Measurements from ENCODE around the gene YY1. TPM values are rescaled to one million over a fixed set of nuclear protein-coding genes. Genes with fewer than 3 reads are reported as not detected.

The YY1 gene
- total and polyA plus RNA-seq, 8 donors = 23.0 to 68.1 (median 41.9) TPM

DNA sequence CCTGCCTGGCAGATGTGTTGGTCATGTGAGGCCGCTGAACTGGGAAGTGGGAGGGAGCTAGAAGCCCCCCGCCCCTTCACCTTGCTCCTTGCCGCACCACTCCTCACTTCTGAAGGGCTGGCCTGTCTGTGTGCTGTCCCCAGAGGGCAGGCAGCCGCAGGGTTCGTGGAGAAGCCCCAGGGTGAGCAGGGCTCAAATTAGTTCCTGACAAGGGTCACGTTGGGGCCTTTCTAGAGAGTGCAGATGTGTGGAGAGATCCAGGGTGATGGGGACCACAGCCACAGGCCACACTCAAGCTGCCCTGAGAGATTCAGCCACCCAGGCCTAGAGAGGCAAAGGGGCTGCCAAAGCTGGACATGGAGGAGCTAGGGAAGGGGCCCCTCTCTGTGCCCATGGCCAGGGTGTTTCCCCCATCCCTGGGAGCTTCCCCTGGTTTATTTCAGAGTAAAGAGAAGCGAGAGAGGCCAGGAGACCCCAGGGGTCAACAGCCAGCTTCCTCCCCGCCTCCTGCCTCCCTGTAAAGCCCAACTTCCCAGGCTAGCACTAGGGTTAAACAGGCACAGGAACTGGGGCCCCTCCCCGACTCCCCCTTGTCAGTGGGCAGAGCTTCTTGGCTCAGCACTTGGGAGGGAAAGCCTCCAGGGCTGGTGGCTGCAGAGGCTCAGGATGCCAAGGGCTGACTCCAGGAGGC lies 51.1 kb downstream of the YY1 start:
- no peak for TF ChIP-seq EP300 (IDR thresholded peaks at IDR 0.05)
- TF ChIP-seq POLR2A (IDR thresholded peaks at IDR 0.05) = no peak
- TF ChIP-seq, protein P1, sequence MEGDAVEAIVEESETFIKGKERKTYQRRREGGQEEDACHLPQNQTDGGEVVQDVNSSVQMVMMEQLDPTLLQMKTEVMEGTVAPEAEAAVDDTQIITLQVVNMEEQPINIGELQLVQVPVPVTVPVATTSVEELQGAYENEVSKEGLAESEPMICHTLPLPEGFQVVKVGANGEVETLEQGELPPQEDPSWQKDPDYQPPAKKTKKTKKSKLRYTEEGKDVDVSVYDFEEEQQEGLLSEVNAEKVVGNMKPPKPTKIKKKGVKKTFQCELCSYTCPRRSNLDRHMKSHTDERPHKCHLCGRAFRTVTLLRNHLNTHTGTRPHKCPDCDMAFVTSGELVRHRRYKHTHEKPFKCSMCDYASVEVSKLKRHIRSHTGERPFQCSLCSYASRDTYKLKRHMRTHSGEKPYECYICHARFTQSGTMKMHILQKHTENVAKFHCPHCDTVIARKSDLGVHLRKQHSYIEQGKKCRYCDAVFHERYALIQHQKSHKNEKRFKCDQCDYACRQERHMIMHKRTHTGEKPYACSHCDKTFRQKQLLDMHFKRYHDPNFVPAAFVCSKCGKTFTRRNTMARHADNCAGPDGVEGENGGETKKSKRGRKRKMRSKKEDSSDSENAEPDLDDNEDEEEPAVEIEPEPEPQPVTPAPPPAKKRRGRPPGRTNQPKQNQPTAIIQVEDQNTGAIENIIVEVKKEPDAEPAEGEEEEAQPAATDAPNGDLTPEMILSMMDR (IDR thresholded peaks at IDR 0.05) = no peak
- TF ChIP-seq POLR2AphosphoS5 (IDR thresholded peaks at IDR 0.05) = no peak
- WGBS, 5 donors = 74 to 84% (median 80%) methylated on average over 9 of the region's 9 CpGs
- H3K4me1 ChIP-seq = peaks cover 6 to 30% (median 14%) of the 10 kb centered on the region in 4 donors
- no peak for DNase-seq
- H3K27me3 ChIP-seq = no peaks in the 10 kb centered on the region
- no peak overlapping the region for H3K4me3 ChIP-seq
- intact Hi-C loops (cut with DNase I; ENCODE audit: low total_unique reads) = loop anchor here (10.0 kb wide), 1 partner anchor 85 kb away; the partner anchor contains the start of gene WDR25
- H3K36me3 ChIP-seq = peaks cover 17 to 34% (median 28%) of the 10 kb centered on the region in 4 donors
- H3K9me3 ChIP-seq = no peaks in the 10 kb centered on the region
- H3K27ac ChIP-seq = no peak overlapping the region

DNA sequence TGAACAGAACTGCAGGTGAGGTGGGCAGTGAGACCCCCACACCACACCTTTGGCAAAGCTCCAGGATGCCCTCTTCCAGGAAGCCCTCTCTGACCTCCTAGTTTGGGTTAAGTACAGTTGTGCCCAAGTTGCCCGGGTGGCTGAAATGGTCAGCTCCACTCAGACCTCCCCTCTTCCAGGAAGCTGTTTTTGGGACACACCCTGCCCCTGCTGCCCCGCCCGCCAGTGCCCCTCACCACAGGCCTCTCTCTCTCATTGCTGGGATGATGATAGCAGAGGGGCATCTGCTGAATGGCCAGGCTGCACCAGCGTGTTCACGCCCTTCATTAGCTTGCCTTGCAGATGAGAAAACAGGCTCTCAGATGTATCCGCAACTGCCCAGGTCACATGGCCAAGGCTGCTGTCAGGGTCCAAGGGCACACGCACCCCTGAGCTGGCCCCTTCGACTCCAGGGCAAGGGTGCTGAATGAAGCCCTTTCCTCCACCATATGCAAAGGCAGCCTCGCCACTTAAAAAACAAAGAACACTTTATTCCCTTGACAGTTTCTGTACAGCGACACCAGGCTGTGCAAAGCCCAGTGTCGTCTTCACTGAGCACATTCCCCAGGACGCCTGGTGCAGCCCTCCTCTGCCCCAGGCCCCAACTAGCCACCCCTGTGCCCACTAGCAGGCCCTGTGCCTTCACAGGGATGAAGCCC lies 51.8 kb downstream of the YY1 start:
- no peaks in the 10 kb centered on the region for H3K9me3 ChIP-seq
- no peak for TF ChIP-seq EP300 (IDR thresholded peaks at IDR 0.05)
- TF ChIP-seq POLR2A (IDR thresholded peaks at IDR 0.05) = no peak
- no peak for TF ChIP-seq POLR2AphosphoS5 (IDR thresholded peaks at IDR 0.05)
- TF ChIP-seq, protein P1 (IDR thresholded peaks at IDR 0.05) = no peak
- 81 to 88% (median 86%) methylated on average over 6 to 12 of the region's 12 CpGs for WGBS, 5 donors
- peaks cover 17 to 34% (median 28%) of the 10 kb centered on the region in 4 donors for H3K36me3 ChIP-seq
- peaks cover 2 to 28% (median 12%) of the 10 kb centered on the region in 4 donors for H3K4me1 ChIP-seq
- no peaks in the 10 kb centered on the region for H3K27me3 ChIP-seq
- H3K27ac ChIP-seq = no peak overlapping the region
- H3K4me3 ChIP-seq = no peak overlapping the region
- intact Hi-C loops (cut with DNase I; ENCODE audit: low total_unique reads) = no loop called here
- no peak for DNase-seq

DNA sequence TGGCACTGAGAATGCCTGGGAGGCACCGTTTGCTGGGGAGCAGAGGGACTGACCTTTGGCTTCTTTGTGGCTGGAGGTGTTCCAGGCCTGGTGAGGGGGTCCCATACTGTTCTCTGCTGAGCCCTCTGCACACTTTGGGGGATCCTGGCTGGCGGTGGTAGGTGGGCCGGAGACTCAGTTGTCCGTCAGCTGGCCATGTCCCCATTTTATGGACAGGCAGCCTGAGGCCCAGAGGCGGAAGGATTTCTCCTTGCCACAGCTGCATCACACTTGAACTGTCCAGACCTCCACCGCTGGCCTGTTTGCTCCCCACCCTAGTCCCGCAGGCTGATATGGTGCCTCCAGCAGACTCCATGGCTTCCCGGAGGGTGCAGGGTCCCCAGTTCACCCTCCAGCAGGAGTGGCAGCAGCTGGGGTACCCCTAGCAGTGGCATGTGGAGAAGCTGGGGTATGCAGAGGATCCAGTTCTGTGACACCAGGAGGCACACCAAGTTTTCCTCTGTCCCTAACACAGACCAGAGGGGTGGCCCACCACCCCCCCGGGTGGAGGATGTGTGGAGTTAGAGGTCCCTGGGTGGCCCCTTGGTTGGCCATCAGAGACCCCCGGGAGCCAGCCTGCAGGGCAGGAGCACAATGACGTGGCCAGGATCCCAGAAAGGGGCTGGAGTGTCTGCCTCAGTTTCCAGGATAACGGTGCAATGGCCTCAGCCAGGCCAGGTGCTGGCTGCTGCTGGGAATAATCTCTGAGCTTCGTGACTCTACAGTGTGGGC lies 52.5 kb downstream of the YY1 start:
- H3K4me3 ChIP-seq = no peak overlapping the region
- H3K9me3 ChIP-seq = no peaks in the 10 kb centered on the region
- DNase-seq = no peak
- H3K4me1 ChIP-seq = peaks cover 0 to 28% (median 14%) of the 10 kb centered on the region in 4 donors
- H3K27me3 ChIP-seq = no peaks in the 10 kb centered on the region
- no peak overlapping the region for H3K27ac ChIP-seq
- TF ChIP-seq, protein P1 (IDR thresholded peaks at IDR 0.05) = no peak
- TF ChIP-seq EP300 (IDR thresholded peaks at IDR 0.05) (no peak), POLR2AphosphoS5 (IDR thresholded peaks at IDR 0.05) (no peak), POLR2A (IDR thresholded peaks at IDR 0.05) (no peak)
- intact Hi-C loops (cut with DNase I; ENCODE audit: low total_unique reads) = no loop called here
- peaks cover 17 to 34% (median 28%) of the 10 kb centered on the region in 4 donors for H3K36me3 ChIP-seq
- 79 to 92% (median 92%) methylated on average over 6 to 13 of the region's 13 CpGs for WGBS, 5 donors

DNA sequence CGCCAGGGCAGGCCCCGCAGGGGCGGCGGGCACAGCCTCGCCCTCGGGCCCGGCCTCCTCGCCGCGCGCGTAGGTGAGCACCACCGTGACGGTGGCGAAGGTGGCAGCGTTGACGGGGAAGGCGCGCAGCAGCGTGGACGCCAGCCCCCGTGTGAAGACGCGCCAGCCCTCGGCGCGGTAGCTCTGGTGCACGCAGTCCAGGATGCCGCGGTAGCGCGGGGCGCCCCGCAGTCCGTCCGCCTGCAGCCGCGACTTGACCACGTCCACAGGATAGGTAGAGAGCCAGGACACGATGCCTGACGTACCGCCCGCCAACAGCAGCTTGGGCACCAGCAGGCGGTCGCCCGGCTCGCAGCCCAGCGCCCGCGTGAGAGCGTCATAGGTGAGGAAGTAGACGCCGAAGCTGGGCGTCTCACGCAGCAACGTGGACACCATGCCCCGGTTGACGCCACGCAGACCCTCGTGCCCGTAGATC lies 53.4 kb downstream of the YY1 start:
- H3K4me1 ChIP-seq = peaks cover 8 to 34% (median 21%) of the 10 kb centered on the region in 4 donors
- WGBS, 5 donors = 95 to 98% (median 96%) methylated on average over 33 to 61 of the region's 61 CpGs
- TF ChIP-seq POLR2AphosphoS5 (IDR thresholded peaks at IDR 0.05) (no peak), EP300 (IDR thresholded peaks at IDR 0.05) (no peak), POLR2A (IDR thresholded peaks at IDR 0.05) (no peak)
- TF ChIP-seq, protein P1 (IDR thresholded peaks at IDR 0.05) = no peak
- H3K9me3 ChIP-seq = no peaks in the 10 kb centered on the region
- no peak overlapping the region for H3K4me3 ChIP-seq
- intact Hi-C loops (cut with DNase I; ENCODE audit: low total_unique reads) = no loop called here
- H3K36me3 ChIP-seq = peaks cover 17 to 34% (median 28%) of the 10 kb centered on the region in 4 donors
- DNase-seq = no peak
- no peaks in the 10 kb centered on the region for H3K27me3 ChIP-seq
- H3K27ac ChIP-seq = no peak overlapping the region
